Measurements from ENCODE around the gene MAP7D3. TPM values are rescaled to one million over a fixed set of nuclear protein-coding genes. Genes with fewer than 3 reads are reported as not detected.
A peak's percentile ranks its signal among the peaks of the same experiment; 100 is the strongest.

MAP7D3 gene
- total and polyA plus RNA-seq, 2 of the 4 experiments (the other 2 are of a cell fraction): 10.0 to 23.8 TPM

DNA sequence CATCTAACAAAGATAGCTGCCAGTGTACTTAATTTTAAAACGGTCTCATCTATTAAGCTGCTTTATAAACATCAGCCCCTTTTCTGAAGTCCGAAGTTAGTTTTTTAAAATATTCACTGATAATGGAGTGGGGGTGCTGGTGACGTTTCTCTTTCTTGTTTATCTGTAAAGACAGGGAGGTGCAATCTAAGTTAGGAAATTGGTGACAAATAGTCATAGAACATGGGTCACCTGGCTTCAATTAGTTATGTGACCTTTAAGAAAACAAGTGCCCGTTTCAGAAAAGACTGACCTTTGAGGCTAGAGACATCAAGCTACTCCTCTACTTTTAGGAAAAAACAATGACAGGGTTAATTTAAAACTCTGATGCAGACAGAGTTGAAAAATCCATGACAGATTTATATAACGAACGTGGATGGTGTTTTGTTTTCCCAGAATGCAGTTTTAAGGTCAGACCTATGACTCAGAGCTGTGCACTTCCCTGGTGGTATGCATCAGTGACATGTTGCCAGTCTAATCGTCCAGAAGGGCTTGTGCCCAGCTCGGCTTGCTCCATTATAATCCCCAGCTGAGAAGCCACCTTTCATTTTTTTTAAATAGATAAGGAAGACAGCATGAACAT, 65.7 kb downstream of the MAP7D3 start:
- no CpG with 5 or more reads among the region's 8 CpGs for whole genome bisulfite sequencing, 2 experiments (ENCODE audit: extremely low coverage in 2 of 2, insufficient read length in 1 of 2)
- DNase-seq: peak; percentile 47
- Histone ChIP-seq H2AFZ (replicated peaks; ENCODE audit: low read length, poor library complexity) (no peak overlapping the region), H4K91ac (ENCODE audit: insufficient read depth, low read depth, low read length) (peak overlapping the region; percentile 27; the same call in 1 of the 2 replicates), H4K20me1 (ENCODE audit: insufficient read depth, low read length) (no peaks in the 10 kb centered on the region), H3K23ac (ENCODE audit: low read depth, low read length) (no peak overlapping the region), H3K9ac (ENCODE audit: low read depth, low read length) (no peak overlapping the region), H3K4me3 (ENCODE audit: insufficient read depth, low read depth, low read length) (no peak overlapping the region), H3K36me3 (ENCODE audit: control insufficient read depth, insufficient read depth, low read length) (peaks cover 2% of the 10 kb centered on the region), H2BK15ac (ENCODE audit: low read depth, low read length) (no peak overlapping the region), H3K4me1 (ENCODE audit: control insufficient read depth, insufficient read depth, low read length) (peaks cover 2% of the 10 kb centered on the region; the same call in 1 of the 2 replicates), H3K9me1 (ENCODE audit: insufficient read depth, low read length) (peaks cover 3% of the 10 kb centered on the region; the same call in 1 of the 2 replicates), H3K79me1 (ENCODE audit: low read depth in 1 of 2, low read length in 2 of 2) (peaks cover 0 to 2% of the 10 kb centered on the region in 2 experiments; a peak in 1 of 4 replicates), H3K4me2 (ENCODE audit: low read depth, low read length) (peak overlapping the region; percentile 43; the same call in 1 of the 2 replicates), H4K8ac (ENCODE audit: low read depth in 2 of 2, low read length in 2 of 2) (peak overlapping the region in 1 of 2 experiments; percentile 21; a peak in 1 of 4 replicates), H2BK5ac (ENCODE audit: low read depth, low read length, poor library complexity, severe bottlenecking) (peak overlapping the region; percentile 26), H2BK120ac (ENCODE audit: low read depth, low read length) (no peak overlapping the region), H3K18ac (ENCODE audit: low read depth, low read length) (peak overlapping the region; percentile 60; the same call in 1 of the 2 replicates), H4K5ac (ENCODE audit: low read depth, low read length) (no peak overlapping the region), H2BK20ac (ENCODE audit: low read depth, low read length) (no peak overlapping the region), H3K27ac (ENCODE audit: insufficient read depth, low read length) (no peak overlapping the region), H3K4ac (ENCODE audit: low read depth, low read length) (no peak overlapping the region), H3K9me3 (ENCODE audit: control insufficient read depth, insufficient read depth, low read length) (no peaks in the 10 kb centered on the region), H2AK9ac (replicated peaks; ENCODE audit: low read depth, low read length, poor library complexity) (no peak overlapping the region), H3K27me3 (ENCODE audit: control insufficient read depth, insufficient read depth, low read length) (no peaks in the 10 kb centered on the region), H2AK5ac (ENCODE audit: low read depth, low read length) (no peak overlapping the region), H3K14ac (replicated peaks; ENCODE audit: low read depth, low read length) (no peak overlapping the region), H3K56ac (ENCODE audit: extremely low read depth, insufficient read depth, low read length) (no peak overlapping the region)
- peak; percentile 74 for ATAC-seq (ENCODE audit: low read depth)
- in situ Hi-C loops (cut with MboI; ENCODE audit: low sequenced_read_pairs) (no loop called here), intact Hi-C loops (cut with micrococcal nuclease) (no loop called here), dilution Hi-C loops (cut with HindIII; ENCODE audit: low sequenced_read_pairs, unreplicated experiment) (no loop called here)
- ChIA-PET POLR2A (ENCODE audit: unreplicated experiment) (no interaction called here), CTCF (interaction anchor here (0.6 kb wide), 1 partner anchor 108 kb away, joined by 3 read pairs; no protein-coding TSS in a partner anchor)
- no TSS peak for BruUV-seq (replicated peaks)
- TF ChIP-seq FOS (IDR thresholded peaks at IDR 0.05; ENCODE audit: low read depth, low read length): 0 out of 2 replicates have a peak, but pooled peaks have one; percentile 24
- TF ChIP-seq RAD21 (IDR thresholded peaks at IDR 0.05; ENCODE audit: low read length): no peak
- no peak for TF ChIP-seq CHD1 (IDR thresholded peaks at IDR 0.05; ENCODE audit: low read depth, low read length)
